DMS79 (cell line): ENCODE results near the gene SELENOF.
"Not testable (repeated sequence)": the region's sequence is repeated elsewhere in the genome, so short reads cannot be mapped to it uniquely, and the experiment has no call there.

Source experiments
- DNase-seq: peaks from one replicate; lab custom pipeline; 2025; lab: John Stamatoyannopoulos, UW

Gene SELENOF

DNA sequence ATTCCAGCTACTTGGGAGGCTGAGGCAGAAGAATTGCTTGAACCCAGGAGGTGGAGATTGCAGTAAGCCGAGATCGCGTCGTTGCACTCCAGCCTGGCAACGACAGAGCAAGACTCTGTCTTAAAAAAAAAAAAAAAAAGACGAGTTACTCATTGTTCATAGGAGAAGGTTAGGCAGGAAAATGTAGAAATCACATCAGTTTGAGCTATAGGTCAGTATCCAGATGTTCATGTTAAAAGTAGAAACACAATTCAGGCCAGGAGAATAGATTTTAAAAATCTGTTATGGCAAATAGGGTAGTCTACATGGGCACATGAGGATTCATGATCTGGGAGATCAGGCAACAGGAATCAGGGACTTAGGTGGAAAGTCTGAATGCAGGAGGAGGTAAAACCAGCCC lies 57.7 kb downstream of the SELENOF start:
- DNase-seq = no peak

DNA sequence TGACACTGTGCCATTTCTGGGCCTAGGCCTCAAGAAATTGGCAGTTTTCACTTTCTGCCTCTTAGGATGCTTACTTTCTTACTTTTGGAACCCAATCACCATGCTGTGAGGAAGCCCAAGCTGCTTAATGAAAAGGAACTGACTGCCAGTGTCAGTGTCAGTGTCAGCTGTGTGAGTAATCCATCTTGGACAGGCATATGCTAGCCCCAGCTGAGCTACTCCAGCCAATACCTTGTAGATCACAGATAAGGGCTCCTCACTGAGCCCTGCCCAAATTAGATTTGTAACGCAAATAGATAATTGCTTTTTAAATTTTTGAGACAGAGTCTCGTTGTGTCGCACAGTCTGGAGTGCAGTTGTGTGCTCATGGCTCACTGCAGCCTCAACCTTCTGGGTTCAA lies 59.6 kb downstream of the SELENOF start:
- no peak for DNase-seq

DNA sequence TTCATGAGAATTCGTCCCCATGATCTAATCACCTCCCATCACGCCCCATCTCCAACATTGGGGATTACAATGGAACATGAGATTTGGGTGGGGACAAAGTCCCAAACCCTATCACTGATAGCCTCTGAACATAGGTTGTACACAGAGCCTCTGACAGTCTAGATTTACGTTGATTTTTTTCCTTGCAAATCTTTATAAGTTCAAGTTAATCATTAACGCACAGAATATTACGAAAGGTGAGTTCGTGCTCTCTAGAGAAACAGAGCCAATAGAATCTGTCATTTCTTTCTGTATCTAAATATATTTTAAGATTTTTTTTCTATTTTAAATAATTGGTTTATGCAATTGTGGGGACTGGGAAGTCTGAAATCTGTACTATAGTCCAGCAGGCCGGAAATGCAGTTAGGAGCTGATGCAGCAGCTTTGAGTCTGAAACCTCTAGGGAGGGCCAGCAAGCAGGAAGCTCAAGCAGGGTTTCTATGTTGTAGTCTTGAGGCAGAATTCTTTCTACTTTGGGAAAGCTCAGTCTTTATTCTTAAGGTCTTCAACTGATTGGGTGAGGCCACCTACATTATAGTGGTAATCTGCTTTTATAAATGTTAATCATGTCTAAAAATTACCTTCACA lies 61.0 kb downstream of the SELENOF start:
- DNase-seq = no peak

DNA sequence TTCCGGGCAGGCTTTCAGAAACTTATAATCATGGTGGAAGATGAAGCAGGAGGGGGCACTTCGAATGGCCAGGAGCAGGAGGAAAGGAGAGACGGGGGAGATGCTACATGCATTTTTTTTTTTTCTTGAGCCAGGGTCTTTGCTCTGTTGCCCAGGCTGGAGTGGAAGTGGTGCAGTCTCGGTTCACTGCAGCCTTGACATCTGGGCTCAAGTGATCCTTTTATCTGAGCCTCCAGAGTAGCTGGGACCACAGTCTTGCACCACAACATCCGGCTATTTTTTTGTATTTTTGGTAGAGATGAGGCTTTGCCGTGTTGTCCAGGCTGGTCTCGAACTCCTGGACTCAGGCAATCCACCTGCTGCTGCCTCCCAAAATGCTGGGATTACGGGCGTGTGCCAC lies 61.6 kb downstream of the SELENOF start:
- DNase-seq = no peak

DNA sequence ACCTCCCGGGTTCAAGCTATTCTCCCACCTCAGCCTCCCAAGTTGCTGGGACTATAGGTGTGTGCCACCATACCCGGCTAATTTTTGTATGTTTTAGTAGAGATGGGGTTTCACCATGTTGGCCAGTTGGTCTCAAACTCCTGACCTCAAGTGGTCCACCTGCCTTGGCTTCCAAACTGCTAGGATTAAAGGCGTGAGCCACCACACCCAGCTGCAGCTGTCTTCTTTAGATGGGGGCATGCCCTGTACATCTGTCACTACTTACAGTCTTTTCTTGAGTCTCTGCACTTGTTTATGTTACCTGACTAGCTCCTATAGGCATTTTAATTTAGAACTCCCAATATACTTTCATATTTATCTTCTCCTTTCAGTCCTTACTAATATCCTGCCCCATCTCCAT lies 64.2 kb downstream of the SELENOF start:
- no peak for DNase-seq

DNA sequence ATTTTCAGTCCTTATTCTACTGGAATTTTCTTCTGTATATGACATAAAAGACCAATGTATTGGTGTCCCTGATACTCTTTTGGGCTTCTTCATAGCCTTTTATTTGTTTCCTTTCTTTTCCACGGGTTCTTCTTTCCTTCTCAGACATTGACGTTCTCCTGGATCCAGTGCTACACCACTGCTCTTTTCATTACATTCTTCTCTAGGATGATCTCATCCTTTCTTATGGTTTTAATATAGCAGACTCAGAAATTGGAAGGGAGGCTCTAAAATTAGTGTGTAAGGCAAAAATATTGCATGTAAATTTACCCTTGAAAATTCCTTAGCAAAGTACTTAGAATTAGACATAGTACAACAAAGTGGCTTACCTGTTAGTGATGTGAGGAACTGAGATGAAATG lies 65.3 kb downstream of the SELENOF start:
- DNase-seq = no peak

DNA sequence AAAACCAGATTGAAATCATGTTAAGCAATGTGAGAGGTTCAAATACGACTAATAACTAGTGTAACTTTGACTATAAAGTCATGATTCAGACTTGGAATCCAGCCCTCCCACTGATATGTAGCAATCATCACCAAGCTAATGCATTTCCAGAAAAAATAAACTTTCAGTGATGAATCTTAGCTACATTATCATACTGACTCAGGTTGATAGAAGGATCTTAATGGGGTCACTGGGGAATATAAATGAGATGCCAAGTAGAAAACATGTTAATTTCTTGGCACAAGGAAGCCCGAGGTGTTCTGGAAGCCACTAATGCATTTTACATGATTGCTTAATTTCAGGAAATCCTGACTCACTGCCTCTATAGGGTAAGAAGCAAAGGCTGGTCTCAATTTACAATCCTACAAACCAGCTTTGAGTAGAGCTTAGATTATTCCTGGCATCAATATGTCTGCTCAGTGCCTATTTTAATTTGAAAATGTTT lies 67.7 kb downstream of the SELENOF start:
- DNase-seq = no peak

DNA sequence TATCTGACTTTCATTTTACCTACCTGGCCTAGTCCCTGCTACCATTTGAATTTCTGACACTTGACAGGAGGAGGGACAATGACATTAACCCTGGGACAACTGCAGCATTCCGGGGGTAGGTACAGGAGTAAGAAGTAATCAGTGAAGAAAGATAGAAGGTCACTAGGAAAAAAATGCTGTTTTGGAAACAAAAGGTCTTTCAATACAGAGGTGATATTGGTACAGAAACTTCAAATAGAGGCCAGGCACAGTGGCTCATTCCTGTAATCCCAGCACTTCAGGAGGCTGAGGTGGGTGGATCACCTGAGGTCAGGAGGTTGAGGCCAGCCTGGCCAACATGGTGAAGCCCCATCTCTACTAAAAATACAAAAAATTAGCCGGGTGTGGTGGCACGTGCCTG lies 68.4 kb downstream of the SELENOF start:
- no peak for DNase-seq

DNA sequence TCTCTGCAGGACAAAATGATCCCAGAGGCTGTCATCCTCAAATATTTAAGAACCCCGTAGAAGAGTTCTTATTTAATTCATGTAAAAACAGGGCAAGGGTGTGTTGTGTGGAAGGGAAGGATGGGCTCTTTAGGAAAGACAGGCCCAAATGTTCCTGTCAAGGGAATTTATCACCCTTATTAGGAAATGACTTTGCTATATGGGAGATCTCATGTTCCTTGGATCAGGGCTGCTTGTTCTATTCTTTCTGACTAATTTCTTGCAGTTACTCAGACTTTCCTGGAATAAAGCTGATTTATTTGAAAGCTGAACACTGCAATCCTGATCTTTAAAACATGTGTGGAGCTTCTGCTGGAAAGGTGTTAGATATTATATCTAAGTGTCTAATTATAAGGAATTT lies 72.8 kb downstream of the SELENOF start:
- no peak for DNase-seq

DNA sequence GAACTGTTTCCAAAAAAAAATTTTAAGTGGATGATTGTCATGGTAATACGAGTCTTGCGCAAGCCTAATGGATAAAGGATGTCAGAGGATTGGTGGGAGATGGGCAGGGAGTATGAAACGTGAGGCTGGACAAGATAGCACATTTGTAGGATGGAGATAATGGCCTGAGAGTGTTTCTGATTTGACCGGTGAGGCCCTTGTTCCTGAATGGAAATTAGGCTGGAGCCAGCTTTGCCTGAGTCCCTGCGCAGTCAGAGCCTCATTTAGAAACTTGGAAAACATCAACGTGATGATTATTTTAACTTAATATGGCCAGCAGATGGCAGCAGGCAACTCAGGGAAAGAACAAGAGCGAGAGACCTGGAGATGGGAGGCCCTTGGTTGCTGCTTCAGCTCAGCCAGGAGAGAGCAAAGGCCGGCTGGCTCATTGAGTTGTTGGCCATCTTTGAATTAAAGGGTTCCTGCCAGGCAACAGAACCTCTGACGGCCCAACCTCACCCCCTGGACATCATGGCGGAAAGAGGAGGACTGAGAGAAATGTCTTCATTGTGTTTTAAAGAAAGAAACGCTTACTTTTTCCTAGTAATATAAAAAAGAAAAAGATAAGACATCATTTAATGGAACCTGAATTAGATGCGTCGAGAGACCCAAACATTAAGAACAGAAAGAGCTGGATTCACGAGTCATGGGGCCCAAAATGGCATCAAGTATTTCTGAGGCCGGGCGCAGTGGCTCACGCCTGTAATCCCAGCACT lies 80.3 kb downstream of the SELENOF start:
- peak; percentile 4 for DNase-seq

DNA sequence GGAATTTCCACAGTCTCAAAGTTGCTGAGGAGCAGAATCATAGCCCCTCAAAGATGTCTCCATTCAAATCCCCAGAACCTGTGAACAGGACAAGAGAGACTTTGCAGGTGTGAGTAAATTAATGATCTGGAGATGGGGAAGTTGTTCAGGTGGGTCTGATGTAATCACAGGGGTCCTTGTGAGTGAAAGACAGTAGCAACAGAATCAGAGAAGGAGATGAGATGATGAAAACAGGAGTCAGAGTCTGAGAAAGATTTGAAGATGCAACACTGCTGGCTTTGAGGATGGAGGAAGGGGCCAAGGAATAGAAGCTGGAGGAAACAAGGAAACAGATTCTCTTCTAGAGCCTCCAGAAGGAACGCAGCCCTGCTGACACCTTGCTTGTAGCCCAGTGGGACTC lies 81.5 kb downstream of the SELENOF start:
- DNase-seq = no peak

DNA sequence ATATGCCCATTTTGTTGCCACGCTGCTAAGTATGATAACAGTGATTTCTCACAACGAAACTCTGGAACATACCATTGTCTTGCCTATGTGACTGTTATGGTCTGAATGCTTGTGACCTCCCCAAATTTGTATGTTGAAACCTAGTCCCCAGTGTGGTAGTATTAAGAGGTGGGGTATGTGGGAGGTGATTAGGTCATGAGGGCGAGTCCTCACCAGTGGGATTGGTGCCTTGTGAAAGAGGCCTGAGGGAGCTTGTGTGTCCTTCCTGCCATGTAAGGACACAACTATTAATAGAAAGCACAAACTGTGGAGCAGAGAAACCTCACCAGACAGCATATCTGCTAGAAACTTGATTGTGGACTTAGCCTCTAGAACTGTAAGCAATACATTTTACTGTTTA lies 84.6 kb downstream of the SELENOF start:
- DNase-seq = no peak

DNA sequence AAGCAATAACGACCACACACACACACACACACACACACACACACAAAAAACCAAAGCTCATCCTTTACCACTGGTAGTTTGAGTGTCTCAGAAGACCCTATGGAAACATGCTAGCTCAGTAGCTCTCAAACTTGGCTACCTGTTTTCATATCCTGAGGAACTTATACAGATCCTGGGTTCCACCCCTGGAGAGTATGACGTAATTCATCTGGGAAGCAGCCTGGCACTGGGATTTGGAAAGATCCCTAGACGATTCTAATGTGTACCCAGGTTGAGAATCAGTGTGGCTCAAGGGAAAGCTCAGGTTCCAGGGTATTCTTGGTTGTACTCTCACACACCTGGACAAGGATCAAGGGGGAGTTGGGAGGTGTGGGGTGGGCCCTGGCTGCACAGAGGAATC lies 85.9 kb downstream of the SELENOF start:
- DNase-seq = no peak

DNA sequence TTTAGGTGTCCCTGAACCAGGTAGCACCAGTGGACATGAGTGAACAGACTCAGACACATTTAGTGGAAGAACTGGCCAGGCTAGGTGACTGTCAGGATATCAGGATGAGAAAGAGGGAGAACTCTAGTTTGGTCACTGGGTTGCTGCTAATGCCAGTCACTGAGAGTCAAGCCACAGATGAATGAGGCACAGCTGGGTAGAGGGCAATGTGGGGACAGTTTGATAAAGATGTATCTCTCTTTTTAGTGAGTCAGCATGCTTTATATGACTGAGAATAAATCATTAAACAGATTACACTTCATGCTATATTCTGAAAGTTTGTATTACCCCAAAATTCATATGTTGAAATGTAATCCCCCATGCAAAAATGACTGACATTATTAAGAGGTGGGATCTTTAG lies 87.1 kb downstream of the SELENOF start:
- DNase-seq = no peak

DNA sequence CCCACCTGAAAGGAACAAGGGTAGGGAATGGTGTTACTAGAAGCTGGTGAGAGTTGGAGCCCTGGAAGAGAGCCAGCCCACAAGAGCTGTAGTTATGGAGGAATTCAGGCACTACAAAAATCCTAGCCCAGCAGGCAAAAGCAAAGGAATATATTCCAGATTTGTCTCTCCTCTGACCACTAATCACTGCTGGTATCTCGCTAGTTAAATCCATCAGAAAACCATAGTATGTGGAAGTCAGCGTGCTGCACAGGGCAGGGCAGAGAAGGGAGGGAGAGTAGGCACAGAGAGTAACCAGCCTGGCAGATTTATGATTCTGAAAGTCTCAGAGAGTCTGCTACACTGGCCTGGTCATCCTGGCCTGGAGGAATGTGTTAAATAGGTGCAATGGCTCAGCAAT lies 88.6 kb downstream of the SELENOF start:
- peak; percentile 34 for DNase-seq

DNA sequence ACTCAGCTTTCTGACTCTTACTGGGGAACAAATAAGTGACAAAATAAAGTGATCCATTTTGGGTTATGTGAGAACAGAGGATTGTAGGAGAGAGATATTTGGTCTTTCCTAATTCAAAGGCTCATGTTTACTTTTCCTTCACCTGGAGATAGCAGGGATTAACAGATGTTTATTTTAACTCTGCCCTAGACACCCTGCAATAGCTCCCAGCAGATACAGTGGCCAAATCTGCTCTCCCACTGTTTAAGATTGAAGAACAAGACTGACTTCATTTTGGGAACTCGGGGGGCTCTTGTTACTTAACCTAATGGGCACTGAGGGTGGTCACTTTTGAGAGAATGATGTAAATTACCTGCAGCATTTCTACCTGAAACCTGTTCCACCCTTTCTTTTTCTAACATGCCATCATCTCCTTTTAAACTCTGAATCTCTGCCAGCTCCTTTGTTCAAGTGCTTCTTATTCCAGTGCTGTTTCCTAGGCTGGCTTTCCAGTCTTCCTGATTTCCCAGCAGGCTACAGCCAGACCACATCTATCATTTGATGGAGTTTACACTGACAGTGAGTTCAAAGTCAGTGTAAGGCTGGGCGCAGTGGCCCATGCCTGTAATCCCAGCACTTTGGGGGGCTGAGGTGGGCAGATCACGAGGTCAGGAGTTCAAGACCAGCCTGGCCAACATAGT lies 90.0 kb downstream of the SELENOF start:
- peak; percentile 28 for DNase-seq

DNA sequence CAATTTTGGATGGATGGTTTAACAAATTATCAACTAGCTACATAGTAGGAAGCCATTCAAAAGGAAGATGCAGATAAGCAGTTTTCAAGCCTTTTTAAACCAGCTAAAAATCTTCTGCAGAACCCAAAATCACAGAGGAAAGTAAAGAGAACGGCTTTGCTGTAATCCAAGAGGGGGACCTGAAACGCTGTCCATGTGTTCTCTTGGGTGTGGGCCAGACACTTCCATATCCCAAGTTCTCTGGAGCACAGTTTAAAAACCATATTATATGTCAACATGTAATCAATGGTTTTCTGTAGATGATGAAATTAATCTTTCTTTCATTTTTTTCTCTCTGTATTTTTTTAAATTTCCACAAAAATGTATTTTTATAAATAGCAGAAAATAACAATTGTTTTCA lies 90.5 kb downstream of the SELENOF start:
- no peak for DNase-seq

DNA sequence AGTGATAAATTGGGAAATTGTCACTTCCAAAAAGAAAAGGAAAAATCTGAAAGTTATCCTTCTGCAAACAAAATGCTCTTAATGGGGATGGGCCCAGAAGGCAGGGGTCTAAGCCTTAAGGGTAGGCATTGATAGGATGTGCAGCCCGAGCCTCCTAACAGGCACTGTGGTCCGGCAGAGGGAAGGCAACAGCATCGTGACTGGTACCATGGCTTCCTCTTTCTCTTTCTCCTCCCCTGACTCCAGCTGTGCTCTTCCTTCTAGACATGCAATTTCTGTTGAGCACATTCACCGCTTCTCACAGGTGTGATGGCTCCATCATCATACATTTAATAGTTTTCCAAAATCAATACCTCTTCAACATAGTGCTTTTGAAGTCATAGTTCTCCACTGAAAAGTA lies 91.5 kb downstream of the SELENOF start:
- peak; percentile 37 for DNase-seq

DNA sequence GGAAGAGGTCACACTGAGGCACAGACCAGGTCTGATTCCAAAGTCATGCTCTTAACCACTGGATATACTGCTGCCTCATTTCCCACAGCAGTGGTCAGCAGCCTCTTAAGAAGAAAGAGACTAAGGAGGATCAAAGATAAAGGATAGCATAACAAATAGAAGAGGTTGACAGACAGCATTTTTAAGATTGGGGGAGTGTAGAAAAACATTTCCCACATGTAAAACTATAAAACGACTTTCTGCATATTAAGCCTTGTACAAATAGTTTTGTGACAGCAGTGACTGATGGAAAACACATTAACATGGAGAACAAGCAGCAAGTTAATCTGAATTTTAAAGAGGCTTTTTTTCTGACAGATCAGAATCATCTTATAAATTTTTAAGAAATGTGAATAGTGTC lies 92.0 kb downstream of the SELENOF start:
- DNase-seq = no peak

DNA sequence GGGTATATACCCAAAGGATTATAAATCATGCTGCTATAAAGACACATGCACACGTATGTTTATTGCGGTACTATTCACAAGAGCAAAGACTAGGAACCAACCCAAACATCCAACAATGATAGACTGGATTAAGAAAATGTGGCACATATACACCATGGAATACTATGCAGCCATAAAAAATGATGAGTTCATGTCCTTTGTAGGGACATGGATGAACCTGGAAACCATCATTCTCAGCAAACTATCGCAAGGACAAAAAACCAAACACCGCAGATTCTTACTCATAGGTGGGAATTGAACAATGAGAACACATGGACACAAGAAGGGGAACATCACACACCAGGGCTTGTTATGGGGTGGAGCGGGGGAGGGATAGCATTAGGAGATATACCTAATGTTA lies 94.0 kb downstream of the SELENOF start:
- DNase-seq = not testable (repeated sequence)

DNA sequence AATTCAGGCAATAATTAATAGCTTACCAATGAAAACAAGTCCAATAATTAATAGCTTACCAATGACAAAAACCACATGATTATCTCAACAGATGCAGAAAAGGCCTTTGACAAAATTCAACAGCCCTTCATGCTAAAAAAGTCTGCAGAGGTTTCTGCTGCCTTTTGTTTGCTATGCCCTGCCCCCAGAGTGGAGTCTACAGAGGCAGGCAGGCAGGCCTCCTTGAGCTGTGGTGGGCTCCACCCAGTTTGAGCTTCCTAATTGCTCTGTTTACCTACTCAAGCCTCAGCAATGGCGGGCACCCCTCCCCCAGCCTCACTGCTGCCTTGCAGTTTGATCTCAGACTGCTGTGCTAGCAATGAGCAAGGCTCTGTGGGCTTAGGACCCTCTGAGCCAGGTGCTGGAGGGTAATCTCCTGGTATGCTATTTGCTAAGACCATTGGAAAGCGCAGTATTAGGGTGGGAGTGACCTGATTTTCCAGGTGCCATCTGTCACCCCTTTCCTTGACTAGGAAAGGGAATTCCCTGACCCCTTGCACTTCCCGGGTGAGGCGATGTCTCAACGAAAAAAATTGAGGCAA lies 96.6 kb downstream of the SELENOF start:
- not testable (repeated sequence) for DNase-seq

DNA sequence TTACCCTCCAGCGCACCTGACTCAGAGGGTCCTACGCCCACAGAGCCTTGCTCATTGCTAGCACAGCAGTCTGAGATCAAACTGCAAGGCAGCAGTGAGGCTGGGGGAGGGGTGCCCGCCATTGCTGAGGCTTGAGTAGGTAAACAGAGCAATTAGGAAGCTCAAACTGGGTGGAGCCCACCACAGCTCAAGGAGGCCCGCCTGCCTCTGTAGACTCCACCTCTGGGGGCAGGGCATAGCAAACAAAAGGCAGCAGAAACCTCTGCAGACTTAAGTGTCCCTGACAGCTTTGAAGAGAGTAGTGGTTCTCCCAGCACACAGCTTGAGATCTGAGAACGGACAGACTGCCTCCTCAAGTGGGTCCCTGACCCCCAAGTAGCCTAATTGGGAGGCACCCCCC lies 99.8 kb downstream of the SELENOF start:
- DNase-seq = not testable (repeated sequence)
